AG09319 (cell line): Measurements from ENCODE around the gene RABAC1.
"Not testable (repeated sequence)": the region's sequence is repeated elsewhere in the genome, so short reads cannot be mapped to it uniquely, and the experiment has no call there.

Experiments
- DNase-seq: peaks from one replicate; pipeline ENCODE4 v3.0.0-alpha.2; 2010; ENCODE audit warnings: low read depth; ENCODE audit errors: extremely low read depth
- TF ChIP-seq, protein P1 (sequence below): IDR thresholded peaks from 2 replicates; pipeline ENCODE4 v1.5.1; 2011; ENCODE audit warnings: low read depth, mild to moderate bottlenecking, inconsistent platforms, low read length, moderate library complexity

The RABAC1 gene

DNA sequence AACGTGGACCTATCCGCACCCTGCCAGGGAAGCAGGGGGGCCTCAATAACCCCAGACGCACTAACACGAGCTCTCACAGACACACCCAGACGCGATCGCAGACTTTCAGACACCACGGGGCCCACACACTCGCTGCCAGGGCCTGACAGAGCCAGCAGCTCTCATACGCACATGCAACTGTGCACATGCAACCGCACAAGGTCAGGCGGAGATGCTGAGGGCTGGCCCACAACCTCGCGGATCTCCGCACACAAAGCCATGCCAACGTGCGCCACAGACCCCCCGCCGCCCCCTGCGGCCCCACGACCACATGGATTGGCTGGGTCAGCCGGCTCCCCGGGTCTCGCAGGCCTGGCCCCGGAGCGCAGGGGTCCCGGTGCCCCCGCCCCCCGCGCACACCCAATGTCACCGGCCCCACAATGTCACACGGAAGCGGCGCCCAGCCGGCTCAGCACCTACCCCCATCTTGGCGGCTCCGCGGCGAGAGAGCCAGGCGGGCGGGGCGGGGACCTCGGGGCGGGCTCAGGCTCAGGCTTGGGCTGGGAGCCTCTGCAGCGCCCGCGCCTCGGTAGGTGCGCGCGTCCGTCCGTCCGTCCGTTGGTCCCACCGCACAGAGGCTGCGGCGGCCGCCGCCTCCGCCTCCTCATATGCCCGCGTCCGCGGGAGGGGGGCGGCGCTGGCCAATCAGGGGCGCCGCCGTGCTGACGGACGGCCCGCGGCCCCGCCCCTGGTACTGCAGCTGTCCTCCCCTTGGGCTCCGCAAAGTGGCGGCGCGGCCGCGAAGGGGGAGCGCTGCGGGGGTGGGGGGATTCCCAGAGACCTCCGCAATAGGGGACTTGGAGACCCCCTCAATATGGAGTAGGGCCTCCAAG, 34.7 kb upstream of the RABAC1 start, which contains the start of gene ATP1A3:
TSS of gene ATP1A3 (minus strand) at position 619 of the 872 bp plus-strand sequence. CDS start at position 465, 154 bp downstream.
- TF ChIP-seq, protein P1, sequence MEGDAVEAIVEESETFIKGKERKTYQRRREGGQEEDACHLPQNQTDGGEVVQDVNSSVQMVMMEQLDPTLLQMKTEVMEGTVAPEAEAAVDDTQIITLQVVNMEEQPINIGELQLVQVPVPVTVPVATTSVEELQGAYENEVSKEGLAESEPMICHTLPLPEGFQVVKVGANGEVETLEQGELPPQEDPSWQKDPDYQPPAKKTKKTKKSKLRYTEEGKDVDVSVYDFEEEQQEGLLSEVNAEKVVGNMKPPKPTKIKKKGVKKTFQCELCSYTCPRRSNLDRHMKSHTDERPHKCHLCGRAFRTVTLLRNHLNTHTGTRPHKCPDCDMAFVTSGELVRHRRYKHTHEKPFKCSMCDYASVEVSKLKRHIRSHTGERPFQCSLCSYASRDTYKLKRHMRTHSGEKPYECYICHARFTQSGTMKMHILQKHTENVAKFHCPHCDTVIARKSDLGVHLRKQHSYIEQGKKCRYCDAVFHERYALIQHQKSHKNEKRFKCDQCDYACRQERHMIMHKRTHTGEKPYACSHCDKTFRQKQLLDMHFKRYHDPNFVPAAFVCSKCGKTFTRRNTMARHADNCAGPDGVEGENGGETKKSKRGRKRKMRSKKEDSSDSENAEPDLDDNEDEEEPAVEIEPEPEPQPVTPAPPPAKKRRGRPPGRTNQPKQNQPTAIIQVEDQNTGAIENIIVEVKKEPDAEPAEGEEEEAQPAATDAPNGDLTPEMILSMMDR = no peak
- DNase-seq = no peak

DNA sequence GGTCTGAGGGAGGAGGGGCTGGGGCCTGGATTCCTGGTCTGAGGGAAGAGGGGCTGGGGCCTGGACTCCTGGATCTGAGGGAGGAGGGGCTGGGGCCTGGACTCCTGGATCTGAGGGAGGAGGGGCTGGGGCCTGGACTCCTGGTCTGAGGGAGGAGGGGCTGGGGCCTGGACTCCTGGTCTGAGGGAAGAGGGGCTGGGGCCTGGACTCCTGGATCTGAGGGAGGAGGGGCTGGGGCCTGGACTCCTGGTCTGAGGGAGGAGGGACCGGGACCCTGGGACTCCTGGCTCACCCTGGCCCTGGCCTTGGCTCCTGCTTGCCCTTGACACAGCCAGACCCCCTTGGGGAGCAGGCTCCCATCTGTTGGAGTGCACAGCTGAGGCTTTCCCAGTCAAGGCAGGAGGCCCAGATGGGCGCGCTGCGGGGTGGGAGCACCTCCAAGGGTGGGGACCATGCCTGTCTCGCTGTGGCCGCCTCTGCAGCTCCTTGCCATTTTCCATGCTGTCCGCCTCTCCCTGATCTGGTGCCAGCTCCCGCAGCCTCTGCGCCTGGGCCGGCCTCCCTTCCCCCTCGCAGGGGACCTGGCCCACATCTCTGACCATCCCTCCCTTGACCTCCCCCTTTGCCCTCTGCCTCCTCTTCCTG, 32.9 kb upstream of the RABAC1 start:
- not testable (repeated sequence) for DNase-seq

DNA sequence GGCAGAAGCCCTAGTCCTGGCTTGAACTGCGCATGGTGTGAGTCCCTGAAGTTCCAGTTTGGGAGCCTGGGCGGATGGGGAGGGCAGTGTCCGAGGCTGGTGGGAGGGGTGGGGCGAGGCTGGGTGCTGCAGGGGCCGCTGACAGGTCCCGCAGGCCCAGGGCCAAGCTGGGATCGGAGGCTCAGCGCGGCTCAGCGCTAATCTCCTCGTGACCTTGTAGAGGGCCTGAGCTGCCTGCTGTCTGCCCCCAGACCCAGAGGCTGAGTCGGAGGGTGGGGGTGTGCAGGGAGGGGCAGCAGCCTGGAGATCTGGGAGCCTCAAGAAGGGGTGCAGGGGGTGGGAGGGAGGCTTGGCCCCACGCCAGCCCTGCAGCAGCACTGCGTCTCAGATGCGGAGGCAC, 31.9 kb upstream of the RABAC1 start:
- no peak for DNase-seq
- TF ChIP-seq, protein P1 = no peak

DNA sequence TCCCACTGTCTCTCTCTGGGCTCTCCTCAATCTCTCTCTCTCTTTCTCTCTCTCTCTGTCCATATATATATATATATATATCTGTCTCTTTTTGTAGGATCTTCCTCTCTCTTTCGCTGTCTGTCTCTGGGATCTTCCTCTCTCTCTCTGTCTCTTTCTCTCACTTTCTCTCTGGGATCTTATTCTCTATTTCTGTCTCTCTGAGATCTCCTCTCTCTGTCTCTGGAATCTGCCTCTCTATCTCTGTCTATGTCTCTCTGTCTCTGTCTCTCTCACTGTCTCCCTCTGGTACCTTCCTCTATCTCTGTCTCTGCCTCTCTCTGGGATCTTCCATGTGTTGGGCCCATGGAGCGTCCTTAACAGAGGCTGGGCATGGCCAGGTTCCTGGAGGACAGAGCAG, 31.5 kb upstream of the RABAC1 start:
- TF ChIP-seq, protein P1 = no peak
- DNase-seq = no peak

DNA sequence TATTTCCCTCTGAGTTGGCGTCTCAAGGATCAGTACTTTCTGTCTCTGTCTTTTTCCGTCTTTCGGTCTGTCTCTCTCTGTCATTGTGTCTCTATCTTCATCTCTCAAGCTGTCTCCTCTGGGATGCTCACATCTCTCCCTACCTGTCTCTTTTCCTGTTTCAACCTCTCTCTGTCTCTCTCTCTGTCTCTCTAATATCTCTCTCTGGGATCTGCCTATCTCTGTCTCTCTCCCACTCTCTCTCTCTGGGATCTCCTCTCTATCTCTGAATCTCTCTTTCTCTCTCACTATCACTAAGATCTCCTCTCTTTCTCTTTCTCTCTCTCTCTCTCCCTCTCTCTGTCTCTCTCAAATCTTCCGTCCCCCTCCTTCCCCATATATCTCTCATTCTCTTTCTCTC, 30.9 kb upstream of the RABAC1 start:
- TF ChIP-seq, protein P1 = no peak
- no peak for DNase-seq

DNA sequence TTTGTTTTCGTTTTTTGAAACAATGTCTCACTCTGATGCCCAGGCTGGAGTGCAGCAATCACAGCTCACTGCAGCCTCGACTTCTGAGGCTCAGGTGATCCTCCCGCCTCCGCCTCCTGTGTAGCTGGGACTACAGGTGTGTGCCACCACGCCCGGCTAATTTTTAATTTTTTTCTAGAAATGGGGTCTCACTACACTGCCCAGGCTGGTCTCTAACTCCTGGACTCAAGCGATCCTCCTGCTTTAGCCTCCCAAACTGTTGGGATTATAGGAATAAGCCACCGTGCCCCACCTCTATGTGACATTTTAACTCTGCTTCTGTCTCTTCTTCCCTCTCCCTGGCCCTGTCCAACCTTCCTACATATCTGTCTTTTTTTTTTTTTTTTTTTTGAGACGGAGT, 29.8 kb upstream of the RABAC1 start:
- TF ChIP-seq, protein P1 = no peak
- no peak for DNase-seq

DNA sequence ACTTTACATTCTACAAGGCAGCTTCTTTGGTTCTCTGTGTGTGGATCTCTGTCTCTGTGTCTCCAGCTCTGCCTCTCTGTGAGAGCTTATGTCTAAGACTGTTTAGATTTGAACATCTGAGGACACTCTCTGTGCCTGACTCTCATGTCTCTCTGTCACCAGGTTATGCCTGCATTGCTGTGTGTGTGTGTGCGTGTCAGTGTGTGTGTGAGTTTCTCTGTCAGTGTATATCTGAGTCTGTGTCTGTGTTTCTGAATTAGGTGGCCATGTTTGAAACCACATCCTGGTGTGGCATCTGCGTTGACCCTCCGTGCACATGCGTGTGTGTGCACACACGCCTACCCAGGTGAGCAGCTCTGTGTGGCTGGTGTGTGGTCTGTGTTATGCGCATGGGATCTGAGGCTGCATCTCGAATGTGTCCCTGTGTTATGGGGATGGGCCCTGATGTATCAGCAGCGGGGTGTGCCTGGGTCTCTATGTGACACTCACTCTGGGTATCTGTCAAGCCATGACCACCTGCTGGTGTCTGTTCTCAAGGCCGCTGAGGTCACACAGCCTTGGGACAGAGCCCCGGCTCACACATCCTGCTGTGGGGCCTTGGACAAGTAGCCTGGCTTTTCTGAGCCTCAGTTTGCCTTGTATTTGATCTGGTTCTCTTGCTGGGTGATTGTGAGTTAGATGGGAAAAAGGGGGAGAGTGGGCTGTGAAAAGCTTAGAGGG, 28.2 kb upstream of the RABAC1 start:
- no peak for DNase-seq
- TF ChIP-seq, protein P1 = no peak
